K562 (cell line): ENCODE results near the gene TNKS2. TPM values are rescaled to one million over a fixed set of nuclear protein-coding genes. Genes with fewer than 3 reads are reported as not detected.

Experiments
- ARID1B ChIP-seq: fragments of 450-650 bp; IDR thresholded peaks from 2 replicates; pipeline ENCODE4 v1.6.1; 2016; ENCODE audit warnings: antibody characterized with exemption, mild to moderate bottlenecking, inconsistent platforms
- CEBPG ChIP-seq, 3 experiments: fragments of 200-800 bp in 1 of 3; sonication (Bioruptor generic) in 1 of 3; sonication (generic) in 1 of 3; formaldehyde crosslinking in 1 of 3; IDR thresholded peaks in 2 of 3; conservative IDR thresholded peaks in 1 of 3; 2 replicates each; pipeline versions ENCODE4 v1.6.1 to v1.8.0; 2016 to 2022; ENCODE audit warnings: missing compliant biosample characterization in 2 of 3, missing genetic modification characterization in 2 of 3, mild to moderate bottlenecking in 1 of 3, missing genetic modification reagents in 1 of 3
- DDX20 ChIP-seq: fragments of 450-650 bp; IDR thresholded peaks from 2 replicates; pipeline ENCODE4 v1.6.1; 2016; ENCODE audit warnings: missing genetic modification characterization, low read depth, mild to moderate bottlenecking, missing compliant biosample characterization, moderate library complexity
- ELF1 ChIP-seq: fragments of 200-800 bp; sonication (Bioruptor generic); IDR thresholded peaks from 2 replicates; pipeline ENCODE4 v1.6.1; 2016; ENCODE audit warnings: missing genetic modification characterization, missing compliant biosample characterization
- FOSL1 ChIP-seq: fragments of 200-800 bp; sonication (Bioruptor generic); conservative IDR thresholded peaks from 2 replicates; pipeline ENCODE4 v1.6.1; 2016; ENCODE audit warnings: missing genetic modification characterization, missing compliant biosample characterization
- GTF2A2 ChIP-seq: IDR thresholded peaks from 2 replicates; pipeline ENCODE4 v1.6.1; 2016; ENCODE audit warnings: mild to moderate bottlenecking, missing genetic modification characterization, missing compliant biosample characterization
- HCFC1 ChIP-seq: IDR thresholded peaks from 2 replicates; pipeline ENCODE4 v1.6.1; 2012; ENCODE audit warnings: low read depth, low read length, improper control_type of control experiment
- JUN ChIP-seq, 2 experiments: sonication (generic) in 1 of 2; formaldehyde crosslinking in 1 of 2; IDR thresholded peaks; 2 replicates each; pipeline versions ENCODE4 v1.6.1 to v1.8.0; 2012 to 2022; ENCODE audit warnings: borderline replicate concordance in 2 of 2, mild to moderate bottlenecking in 2 of 2, improper control_type of control experiment in 1 of 2, low read depth in 1 of 2, low read length in 1 of 2, missing genetic modification reagents in 1 of 2
- KLF16 ChIP-seq: IDR thresholded peaks from 2 replicates; pipeline ENCODE4 v1.6.1; 2016; ENCODE audit warnings: antibody characterized with exemption
- MAFG ChIP-seq: fragments of 450-650 bp; conservative IDR thresholded peaks from 2 replicates; pipeline ENCODE4 v1.6.1; 2016; ENCODE audit warnings: missing genetic modification characterization, missing compliant biosample characterization
- MEF2D ChIP-seq: conservative IDR thresholded peaks from 2 replicates; pipeline ENCODE4 v1.6.1; 2016; ENCODE audit warnings: low read depth, missing genetic modification characterization, missing compliant biosample characterization
- NR2C1 ChIP-seq, 2 experiments: fragments of 450-650 bp; IDR thresholded peaks; 2 replicates each; pipeline ENCODE4 v1.6.1; 2017; ENCODE audit warnings: mild to moderate bottlenecking in 2 of 2, antibody characterized with exemption in 1 of 2, inconsistent platforms in 1 of 2, missing compliant biosample characterization in 1 of 2, missing genetic modification characterization in 1 of 2
- PCBP1 ChIP-seq: fragments of 200-400 bp; formaldehyde crosslinking; IDR thresholded peaks from 2 replicates; pipeline ENCODE4 v1.6.1; 2018; ENCODE audit warnings: mild to moderate bottlenecking, low read depth, low read length; ENCODE audit not compliant: poor library complexity, severe bottlenecking
- SMARCA4 ChIP-seq: fragments of 450-650 bp; IDR thresholded peaks from 2 replicates; pipeline ENCODE4 v1.6.1; 2016
- SP2 ChIP-seq: IDR thresholded peaks from 2 replicates; pipeline ENCODE4 v1.6.1; 2011; ENCODE audit warnings: mild to moderate bottlenecking, low read depth, low read length, moderate library complexity; ENCODE audit not compliant: poor library complexity, severe bottlenecking; ENCODE audit errors: extremely low read depth
- ZNF174 ChIP-seq: fragments of 250-450 bp; sonication (Bioruptor Pico); IDR thresholded peaks from 2 replicates; pipeline ENCODE4 v1.4.0; 2020; ENCODE audit warnings: mild to moderate bottlenecking
- ZNF584 ChIP-seq: fragments of 200-800 bp; sonication (Bioruptor generic); IDR thresholded peaks from 2 replicates; pipeline ENCODE4 v1.6.1; 2016; ENCODE audit warnings: low read depth, mild to moderate bottlenecking, missing genetic modification characterization, missing compliant biosample characterization
- ZNF699 ChIP-seq: fragments of 250-450 bp; sonication (Bioruptor Pico); IDR thresholded peaks from 2 replicates; pipeline ENCODE4 v1.8.0; 2021; ENCODE audit warnings: mild to moderate bottlenecking, moderate library complexity; ENCODE audit not compliant: insufficient replicate concordance
- polyA plus RNA-seq, 8 experiments: library from polyadenylated mRNA; depleted of rRNA in 4 of 8; stranded (reverse) in 5 of 8; unstranded in 3 of 8; fragments of >200 nt; fragmentation: Nextera tagmentation in 2 of 8; fragmentation: Illumina TruSeq in 1 of 8; extraction: Ambion mirVana in 2 of 8; extraction: Trizol in 1 of 8; gene quantifications; 2 replicates each; pipeline versions ENCODE4 v1.2.1 to v1.2.3, GENCODE V29; 2011 to 2014; ENCODE audit warnings: inconsistent platforms in 1 of 8, missing spikeins in 1 of 8
- total RNA-seq, 7 experiments: library from RNA; depleted of rRNA in 6 of 7; stranded (reverse); fragments of >200 nt in 6 of 7; fragmentation: Illumina TruSeq in 2 of 7; extraction: Trizol in 2 of 7; gene quantifications; 2 replicates each; pipeline versions ENCODE4 v1.2.1 to v1.2.3, GENCODE V29; 2011 to 2021; ENCODE audit warnings: low replicate concordance in 1 of 7
- TF ChIP-seq, protein P1 (sequence below), 3 experiments: IDR thresholded peaks in 2 of 3; conservative IDR thresholded peaks in 1 of 3; 2 replicates each; pipeline ENCODE4 v1.5.1; 2011 to 2012; ENCODE audit warnings: low read length in 3 of 3, mild to moderate bottlenecking in 3 of 3, control low read depth in 2 of 3, improper control_type of control experiment in 1 of 3, inconsistent platforms in 1 of 3, low read depth in 1 of 3, mixed read lengths in 1 of 3, moderate library complexity in 1 of 3; ENCODE audit not compliant: insufficient read depth in 2 of 3
- TF ChIP-seq, protein P2 (sequence below), 2 experiments: fragments of 450-650 bp in 1 of 2; sonication (generic) in 1 of 2; formaldehyde crosslinking in 1 of 2; IDR thresholded peaks in 1 of 2; conservative IDR thresholded peaks in 1 of 2; 2 replicates each; pipeline versions ENCODE4 v1.6.1 to v1.8.1; 2016 to 2023; ENCODE audit warnings: mild to moderate bottlenecking in 2 of 2, moderate library complexity in 2 of 2, inconsistent platforms in 1 of 2, missing genetic modification reagents in 1 of 2
- TF ChIP-seq, protein P3 (sequence below): IDR thresholded peaks from 2 replicates; pipeline ENCODE4 v1.6.1; 2016; ENCODE audit warnings: missing genetic modification characterization, missing compliant biosample characterization

TNKS2 gene
- total and polyA plus RNA-seq, 9 of the 15 experiments (the other 6 are each of a cell fraction or from before 2014, with no cell fraction given) = 3.5 to 19.8 (median 8.6) TPM

DNA sequence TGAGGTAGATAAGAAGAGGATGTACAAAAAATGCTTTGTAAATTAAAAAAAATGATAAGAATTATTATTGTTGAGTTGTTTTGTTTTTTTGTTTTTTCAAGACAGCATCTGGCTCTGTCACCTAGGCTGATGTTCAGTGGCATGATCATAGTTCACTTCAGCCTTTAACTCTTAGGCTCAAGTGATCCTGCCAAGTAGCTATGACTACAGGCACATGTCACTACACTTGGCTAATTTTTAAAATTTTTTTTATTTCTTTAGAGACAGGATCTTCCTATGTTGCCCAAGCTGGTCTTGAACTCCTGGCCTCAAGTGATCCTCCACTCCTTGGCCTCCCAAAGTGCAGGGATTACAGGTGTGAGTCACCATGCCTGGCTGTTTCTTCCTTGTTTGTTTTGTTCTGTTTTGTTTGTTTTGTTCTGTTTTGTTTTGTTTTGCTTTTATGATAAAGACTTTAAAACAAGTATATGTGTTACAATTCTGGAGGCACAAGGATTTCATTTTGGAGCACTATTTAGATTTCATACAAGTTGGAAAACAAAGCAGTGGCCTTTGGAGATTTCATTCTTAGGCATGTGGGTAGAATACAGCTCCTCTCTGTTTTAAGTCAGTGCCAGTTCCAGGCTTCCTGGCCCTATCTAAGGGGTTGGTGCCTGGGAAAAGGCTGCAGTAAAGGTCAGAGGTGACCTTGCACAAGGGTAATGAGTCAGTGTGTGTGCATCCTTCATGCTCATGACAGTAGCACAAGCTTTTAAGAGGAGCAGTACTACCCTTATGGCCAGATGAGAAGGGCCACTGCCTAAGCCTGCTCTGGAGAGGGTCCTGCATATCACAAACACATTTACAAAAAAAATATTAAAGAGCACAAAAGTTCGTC lies 93.1 kb downstream of the TNKS2 start (continued):
- TF ChIP-seq SP2 (no peak), MAFG (no peak), PCBP1 (no peak), MEF2D (tag) (no peak), ZNF174 (CRISPR knock-in tag) (no peak), NR2C1 (IDR thresholded peaks at IDR 0.05) (no peak), NR2C1 (tag; IDR thresholded peaks at IDR 0.05) (peak; percentile 58), KLF16 (no peak), HCFC1 (no peak), GTF2A2 (tag) (no peak), ELF1 (no peak), SMARCA4 (0 out of 2 replicates have a peak, but pooled peaks have one; percentile 22), JUN (IDR thresholded peaks at IDR 0.05; ENCODE audit: borderline replicate concordance, low read depth, low read length) (peak; percentile 43; the same call in 1 of the 2 replicates), JUN (CRISPR knock-in tag; IDR thresholded peaks at IDR 0.05; ENCODE audit: borderline replicate concordance) (no peak), ZNF584 (CRISPR knock-in tag) (no peak), DDX20 (tag) (no peak), ZNF699 (CRISPR knock-in tag) (no peak), CEBPG (CRISPR knock-in tag; IDR thresholded peaks at IDR 0.05) (no peak), CEBPG (tag; conservative IDR thresholded peaks at IDR 0.05 in 1 of 2, IDR thresholded peaks at IDR 0.05 in 1 of 2) (0 out of 4 replicates have a peak, but pooled peaks of 1 of the 2 experiments have one; percentile 20), FOSL1 (peak; percentile 73), ARID1B (0 out of 2 replicates have a peak, but pooled peaks have one; percentile 13)
- TF ChIP-seq, protein P1, sequence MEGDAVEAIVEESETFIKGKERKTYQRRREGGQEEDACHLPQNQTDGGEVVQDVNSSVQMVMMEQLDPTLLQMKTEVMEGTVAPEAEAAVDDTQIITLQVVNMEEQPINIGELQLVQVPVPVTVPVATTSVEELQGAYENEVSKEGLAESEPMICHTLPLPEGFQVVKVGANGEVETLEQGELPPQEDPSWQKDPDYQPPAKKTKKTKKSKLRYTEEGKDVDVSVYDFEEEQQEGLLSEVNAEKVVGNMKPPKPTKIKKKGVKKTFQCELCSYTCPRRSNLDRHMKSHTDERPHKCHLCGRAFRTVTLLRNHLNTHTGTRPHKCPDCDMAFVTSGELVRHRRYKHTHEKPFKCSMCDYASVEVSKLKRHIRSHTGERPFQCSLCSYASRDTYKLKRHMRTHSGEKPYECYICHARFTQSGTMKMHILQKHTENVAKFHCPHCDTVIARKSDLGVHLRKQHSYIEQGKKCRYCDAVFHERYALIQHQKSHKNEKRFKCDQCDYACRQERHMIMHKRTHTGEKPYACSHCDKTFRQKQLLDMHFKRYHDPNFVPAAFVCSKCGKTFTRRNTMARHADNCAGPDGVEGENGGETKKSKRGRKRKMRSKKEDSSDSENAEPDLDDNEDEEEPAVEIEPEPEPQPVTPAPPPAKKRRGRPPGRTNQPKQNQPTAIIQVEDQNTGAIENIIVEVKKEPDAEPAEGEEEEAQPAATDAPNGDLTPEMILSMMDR (IDR thresholded peaks at IDR 0.05 in 2 of 3, conservative IDR thresholded peaks at IDR 0.05 in 1 of 3; ENCODE audit: insufficient read depth in 2 of 3, low read depth in 1 of 3, low read length in 3 of 3) = no peak
- TF ChIP-seq, protein P2, sequence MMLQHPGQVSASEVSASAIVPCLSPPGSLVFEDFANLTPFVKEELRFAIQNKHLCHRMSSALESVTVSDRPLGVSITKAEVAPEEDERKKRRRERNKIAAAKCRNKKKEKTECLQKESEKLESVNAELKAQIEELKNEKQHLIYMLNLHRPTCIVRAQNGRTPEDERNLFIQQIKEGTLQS (IDR thresholded peaks at IDR 0.05) = peak; percentile 45
- TF ChIP-seq, protein P2 (CRISPR knock-in tag; conservative IDR thresholded peaks at IDR 0.05) = no peak
- TF ChIP-seq, protein P3, sequence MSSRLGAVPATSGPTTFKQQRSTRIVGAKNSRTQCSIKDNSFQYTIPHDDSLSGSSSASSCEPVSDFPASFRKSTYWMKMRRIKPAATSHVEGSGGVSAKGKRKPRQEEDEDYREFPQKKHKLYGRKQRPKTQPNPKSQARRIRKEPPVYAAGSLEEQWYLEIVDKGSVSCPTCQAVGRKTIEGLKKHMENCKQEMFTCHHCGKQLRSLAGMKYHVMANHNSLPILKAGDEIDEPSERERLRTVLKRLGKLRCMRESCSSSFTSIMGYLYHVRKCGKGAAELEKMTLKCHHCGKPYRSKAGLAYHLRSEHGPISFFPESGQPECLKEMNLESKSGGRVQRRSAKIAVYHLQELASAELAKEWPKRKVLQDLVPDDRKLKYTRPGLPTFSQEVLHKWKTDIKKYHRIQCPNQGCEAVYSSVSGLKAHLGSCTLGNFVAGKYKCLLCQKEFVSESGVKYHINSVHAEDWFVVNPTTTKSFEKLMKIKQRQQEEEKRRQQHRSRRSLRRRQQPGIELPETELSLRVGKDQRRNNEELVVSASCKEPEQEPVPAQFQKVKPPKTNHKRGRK = no peak
